Activated CD8-positive, alpha-beta T cell treated with anti-CD3 and anti-CD28 coated beads for 36 hours (primary cell): ENCODE measurements around the gene ST3GAL3. TPM values are rescaled to one million over a fixed set of nuclear protein-coding genes. Genes with fewer than 3 reads are reported as not detected.

Source experiments
- ATAC-seq: fragments of 200-7000 bp; cut with Tn5 transposase; one replicate; pipeline ENCODE4 v1.10.0; 2021; ENCODE audit warnings: mild to moderate bottlenecking, moderate library complexity
- CTCF ChIA-PET: fragments of 350-600 bp; sonication (Branson Sonifier 250); formaldehyde crosslinking; loops from one replicate; lab custom pipeline; 2021; ENCODE audit warnings: antibody characterized with exemption; lab: Charles Lee
- POLR2A ChIA-PET: fragments of 350-600 bp; sonication (Branson Sonifier 250); formaldehyde crosslinking; loops from one replicate; lab custom pipeline; 2021; ENCODE audit warnings: antibody characterized with exemption; lab: Charles Lee
- DNase-seq: peaks from one replicate; pipeline ENCODE4 v3.0.0-alpha.2; 2020
- H3K27ac Mint-ChIP-seq: one replicate; pipeline ENCODE4 v1.8.0; 2021; ENCODE audit warnings: mild to moderate bottlenecking, mixed read lengths
- H3K27me3 Mint-ChIP-seq: one replicate; pipeline ENCODE4 v1.8.0; 2021; ENCODE audit warnings: mixed read lengths
- H3K36me3 Mint-ChIP-seq: one replicate; pipeline ENCODE4 v1.8.0; 2021; ENCODE audit warnings: low read depth, mixed read lengths
- H3K4me1 Mint-ChIP-seq: one replicate; pipeline ENCODE4 v1.8.0; 2021; ENCODE audit warnings: low read depth, mixed read lengths
- H3K4me3 Mint-ChIP-seq: one replicate; pipeline ENCODE4 v1.8.0; 2021; ENCODE audit warnings: mild to moderate bottlenecking, moderate library complexity, mixed read lengths
- H3K9me3 Mint-ChIP-seq: one replicate; pipeline ENCODE4 v1.8.0; 2021; ENCODE audit warnings: mixed read lengths
- intact Hi-C: fragments of 100-400 bp; cut with micrococcal nuclease; formaldehyde crosslinking; loops from one replicate; pipeline ENCODE4 v1.10.0; 2022
- total RNA-seq, 2 experiments: library from RNA; stranded (reverse); gene quantifications; one replicate each; pipeline ENCODE4 v1.2.3, GENCODE V29; 2021
- TF ChIP-seq, protein P1 (sequence below): fragments of 200-600 bp; IDR thresholded peaks from one replicate; pipeline ENCODE4 v1.8.0; 2022; ENCODE audit warnings: antibody characterized with exemption, mild to moderate bottlenecking

ST3GAL3 gene
- total RNA-seq, 2 experiments from 2014 or later = 14.5 to 20.0 TPM

DNA sequence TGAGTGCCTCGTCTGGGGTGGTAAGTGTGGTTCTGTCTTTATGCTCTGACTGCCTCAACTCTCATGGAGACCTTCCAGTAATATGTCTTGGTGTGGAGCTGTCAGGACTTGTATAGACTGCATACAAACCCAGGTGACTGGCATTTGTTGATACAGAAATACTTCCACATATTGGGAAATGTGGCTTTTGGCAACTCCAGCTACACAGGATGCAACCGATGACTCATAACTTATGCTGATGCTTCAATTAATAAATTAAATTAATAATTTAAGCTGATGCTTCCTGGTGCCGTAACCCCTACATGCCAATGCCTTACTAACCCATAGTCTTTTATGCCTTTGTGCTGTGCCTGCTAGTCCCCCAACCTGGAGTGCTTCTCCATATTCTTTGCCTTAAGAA lies 154.0 kb downstream of the ST3GAL3 start:
- Mint-ChIP-seq H3K27me3 (no peaks in the 10 kb centered on the region), H3K27ac (no peak overlapping the region), H3K4me3 (no peak overlapping the region), H3K36me3 (no peaks in the 10 kb centered on the region), H3K4me1 (peaks cover 17% of the 10 kb centered on the region), H3K9me3 (no peaks in the 10 kb centered on the region)
- TF ChIP-seq, protein P1, sequence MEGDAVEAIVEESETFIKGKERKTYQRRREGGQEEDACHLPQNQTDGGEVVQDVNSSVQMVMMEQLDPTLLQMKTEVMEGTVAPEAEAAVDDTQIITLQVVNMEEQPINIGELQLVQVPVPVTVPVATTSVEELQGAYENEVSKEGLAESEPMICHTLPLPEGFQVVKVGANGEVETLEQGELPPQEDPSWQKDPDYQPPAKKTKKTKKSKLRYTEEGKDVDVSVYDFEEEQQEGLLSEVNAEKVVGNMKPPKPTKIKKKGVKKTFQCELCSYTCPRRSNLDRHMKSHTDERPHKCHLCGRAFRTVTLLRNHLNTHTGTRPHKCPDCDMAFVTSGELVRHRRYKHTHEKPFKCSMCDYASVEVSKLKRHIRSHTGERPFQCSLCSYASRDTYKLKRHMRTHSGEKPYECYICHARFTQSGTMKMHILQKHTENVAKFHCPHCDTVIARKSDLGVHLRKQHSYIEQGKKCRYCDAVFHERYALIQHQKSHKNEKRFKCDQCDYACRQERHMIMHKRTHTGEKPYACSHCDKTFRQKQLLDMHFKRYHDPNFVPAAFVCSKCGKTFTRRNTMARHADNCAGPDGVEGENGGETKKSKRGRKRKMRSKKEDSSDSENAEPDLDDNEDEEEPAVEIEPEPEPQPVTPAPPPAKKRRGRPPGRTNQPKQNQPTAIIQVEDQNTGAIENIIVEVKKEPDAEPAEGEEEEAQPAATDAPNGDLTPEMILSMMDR = no peak
- intact Hi-C loops = no loop called here
- ATAC-seq (no peak), DNase-seq (no peak)
- POLR2A ChIA-PET = no interaction called here
- CTCF ChIA-PET = interaction anchor here (1.0 to 2.4 kb wide), 3 partner anchors 16 to 98 kb away, joined by 3 to 11 read pairs (median 3); no protein-coding TSS in a partner anchor

DNA sequence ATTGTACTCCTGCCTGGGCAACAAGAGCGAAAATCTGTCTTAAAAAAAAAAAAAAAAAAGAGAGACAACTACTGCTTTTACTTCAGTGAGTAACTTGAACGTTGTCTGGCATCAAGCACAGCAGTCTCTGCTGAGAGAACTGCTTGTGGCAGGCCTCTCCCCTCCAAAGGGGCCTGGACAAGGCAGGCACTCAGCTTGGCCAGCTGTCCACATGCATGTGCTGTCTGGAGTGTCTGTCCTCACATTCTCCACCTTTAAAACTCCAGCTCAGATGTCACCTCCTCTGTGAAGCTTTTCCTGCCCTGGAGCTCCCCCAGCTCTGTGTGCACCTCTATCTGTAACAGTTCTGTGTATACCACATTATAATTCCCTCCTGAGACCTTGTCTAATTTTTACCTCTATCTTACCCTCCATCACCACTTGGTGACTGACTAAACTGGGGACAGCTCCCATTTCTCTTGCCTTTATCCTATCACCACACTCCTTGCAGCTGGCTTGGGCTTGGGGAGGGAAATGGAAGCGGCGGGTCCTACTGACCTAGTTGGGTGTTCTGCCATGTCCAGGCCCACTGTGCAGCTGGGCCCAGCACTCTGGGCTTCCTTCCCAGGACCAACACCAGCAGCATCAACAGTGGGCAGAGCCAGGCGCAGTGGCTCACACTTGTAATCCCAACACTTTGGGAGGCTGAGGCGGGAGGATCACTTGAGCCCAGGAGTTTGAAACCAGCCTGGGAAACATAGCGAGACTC lies 154.8 kb downstream of the ST3GAL3 start:
- H3K27ac Mint-ChIP-seq = no peak overlapping the region
- POLR2A ChIA-PET = no interaction called here

DNA sequence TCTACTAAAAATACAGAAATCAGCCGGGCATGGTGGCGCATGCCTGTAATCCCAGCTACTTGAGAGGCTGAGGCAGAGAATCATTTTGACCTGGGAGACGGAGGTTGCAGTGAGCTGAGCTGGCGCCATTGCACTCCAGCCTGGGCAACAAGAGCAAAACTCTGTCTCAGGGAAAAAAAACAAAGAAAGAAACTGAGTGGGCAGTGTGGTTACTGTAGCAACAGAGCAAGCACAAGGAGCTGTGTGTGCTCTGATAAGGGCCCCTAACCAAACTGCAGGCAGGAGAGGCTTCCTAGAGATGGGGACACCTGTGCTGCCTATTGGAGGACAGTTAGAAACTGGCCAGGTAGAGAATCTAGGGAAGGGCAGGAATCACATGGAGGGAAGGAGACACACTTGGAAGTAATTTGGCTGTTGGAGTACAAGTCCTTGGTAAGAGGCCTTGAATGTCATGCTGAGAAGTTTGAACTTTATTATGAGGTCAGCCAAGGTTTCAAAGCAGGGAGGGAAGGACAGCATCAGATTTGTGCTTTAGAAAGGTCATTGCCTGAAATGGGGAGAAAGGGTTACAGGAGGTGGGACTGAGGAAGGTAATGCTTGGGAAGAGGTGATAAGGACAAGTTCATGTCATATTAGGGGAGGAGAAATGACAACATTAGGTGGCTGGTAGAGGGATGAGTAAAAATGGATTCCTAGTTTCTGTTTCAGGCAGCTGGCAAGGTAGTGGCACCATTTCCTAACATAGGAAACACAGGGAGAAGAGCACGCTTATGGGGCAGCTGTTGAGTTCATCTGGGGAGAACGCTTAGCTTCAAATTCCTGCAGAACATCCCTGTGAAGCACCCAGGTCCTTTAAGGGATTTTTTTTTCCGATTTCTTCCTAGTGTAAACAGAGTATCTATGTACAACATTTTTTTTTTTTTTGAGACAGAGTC lies 157.0 kb downstream of the ST3GAL3 start:
- peak; percentile 17 for DNase-seq

More for the DNA sequence above, 154.8 kb downstream of the ST3GAL3 start:
- intact Hi-C loops = no loop called here
- TF ChIP-seq, protein P1 = no peak
- CTCF ChIA-PET = interaction anchor here (1.0 to 2.4 kb wide), 2 partner anchors 16 to 72 kb away, joined by 3 to 11 read pairs; no protein-coding TSS in a partner anchor
- Mint-ChIP-seq H3K9me3 (no peaks in the 10 kb centered on the region), H3K4me1 (peaks cover 17% of the 10 kb centered on the region), H3K27me3 (no peaks in the 10 kb centered on the region), H3K36me3 (no peaks in the 10 kb centered on the region), H3K4me3 (no peak overlapping the region)
- DNase-seq (no peak), ATAC-seq (no peak)

DNA sequence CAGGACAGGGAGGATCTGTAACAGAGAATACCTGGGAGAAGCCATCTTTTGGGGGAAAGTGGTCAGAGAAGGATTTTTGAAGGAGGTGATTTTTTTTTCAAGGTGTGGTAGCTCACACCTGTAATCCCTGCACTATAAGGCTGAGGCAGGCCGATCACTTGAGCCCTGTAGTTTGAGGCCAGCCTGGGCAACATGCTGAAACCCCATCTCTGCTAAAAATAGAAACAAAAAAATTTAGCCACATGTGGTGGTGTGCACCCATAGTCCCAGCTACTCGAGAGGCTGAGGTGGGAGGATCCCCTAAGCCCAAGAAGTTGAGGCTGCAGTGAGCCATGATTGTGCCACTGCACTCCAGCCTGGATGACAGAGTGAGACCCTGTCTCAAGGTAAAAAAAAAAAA lies 158.9 kb downstream of the ST3GAL3 start:
- Mint-ChIP-seq H3K27ac (peak overlapping the region; percentile 63), H3K27me3 (no peaks in the 10 kb centered on the region), H3K9me3 (no peaks in the 10 kb centered on the region), H3K36me3 (no peaks in the 10 kb centered on the region), H3K4me3 (no peak overlapping the region), H3K4me1 (peaks cover 22% of the 10 kb centered on the region)
- ATAC-seq = no peak
- ChIA-PET CTCF (no interaction called here), POLR2A (no interaction called here)
- intact Hi-C loops = no loop called here
- TF ChIP-seq, protein P1 = no peak
- DNase-seq = no peak

More for the DNA sequence above, 157.0 kb downstream of the ST3GAL3 start:
- intact Hi-C loops = no loop called here
- POLR2A ChIA-PET = interaction anchor here (0.6 to 1.2 kb wide), 3 partner anchors 10 to 213 kb away, joined by 3 to 5 read pairs (median 4); no protein-coding TSS in a partner anchor
- Mint-ChIP-seq H3K27me3 (no peaks in the 10 kb centered on the region), H3K36me3 (no peaks in the 10 kb centered on the region), H3K4me1 (peaks cover 22% of the 10 kb centered on the region), H3K9me3 (no peaks in the 10 kb centered on the region), H3K27ac (peak overlapping the region; percentile 23), H3K4me3 (no peak overlapping the region)
- TF ChIP-seq, protein P1 = no peak
- CTCF ChIA-PET = interaction anchor here (1.1 kb wide), 2 partner anchors 70 to 71 kb away, joined by 4 to 8 read pairs; no protein-coding TSS in a partner anchor
- ATAC-seq = peak; percentile 29
